GM06990 (cell line): ENCODE measurements around the gene COX7C.
"Not testable (repeated sequence)": the region's sequence is repeated elsewhere in the genome, so short reads cannot be mapped to it uniquely, and the experiment has no call there.

ENCODE experiments used
- DNase-seq: peaks from one replicate; pipeline ENCODE4 v3.0.0-alpha.2; 2011; ENCODE audit not compliant: insufficient read length; ENCODE audit errors: extremely low read depth
- H3K27me3 ChIP-seq: replicated peaks from 2 replicates; pipeline ENCODE4 v1.6.0; 2011; ENCODE audit warnings: low read length; ENCODE audit not compliant: control insufficient read depth, insufficient read depth
- H3K36me3 ChIP-seq: 2 replicates; pipeline ENCODE4 v1.5.1; 2011; ENCODE audit warnings: low read length; ENCODE audit not compliant: control insufficient read depth, insufficient read depth
- H3K4me3 ChIP-seq: replicated peaks from 2 replicates; pipeline ENCODE4 v1.5.1; 2011; ENCODE audit warnings: low read depth, mild to moderate bottlenecking, control low read depth, low read length
- TF ChIP-seq, protein P1 (sequence below): IDR thresholded peaks from 2 replicates; pipeline ENCODE4 v1.5.1; 2011; ENCODE audit warnings: low read length, control low read depth, mild to moderate bottlenecking, inconsistent platforms; ENCODE audit not compliant: insufficient read depth, poor library complexity, severe bottlenecking

Gene COX7C

DNA sequence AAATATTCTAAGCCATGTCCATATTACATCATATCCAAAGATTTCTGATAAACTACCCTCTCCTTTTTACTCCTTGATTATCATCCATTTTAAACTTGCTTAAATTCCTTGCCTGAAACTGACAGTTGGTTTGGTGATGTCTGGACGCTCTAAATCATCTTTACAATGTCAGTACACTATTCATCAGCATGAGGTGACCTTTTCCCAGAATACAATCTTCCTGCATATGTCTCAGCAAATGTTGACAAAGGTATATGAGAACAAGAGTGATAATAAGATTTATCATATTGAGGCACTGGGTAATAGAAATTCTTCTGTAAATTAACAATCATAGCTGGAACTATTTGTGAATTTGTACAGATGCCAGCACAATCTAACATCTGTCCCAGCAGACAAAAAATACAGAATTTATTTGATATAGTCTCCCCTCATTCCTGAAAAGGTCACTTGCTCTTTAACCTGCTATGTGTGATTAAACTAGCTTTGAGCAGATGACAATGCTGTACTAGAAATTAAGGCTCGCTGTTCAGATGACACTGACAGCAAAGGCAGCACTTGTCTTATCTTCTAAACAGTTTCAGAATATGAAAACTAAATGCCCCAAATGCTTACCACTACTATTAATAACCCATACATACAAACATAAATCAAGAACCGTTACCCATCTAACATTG, 32.2 kb downstream of the COX7C start:
- TF ChIP-seq, protein P1, sequence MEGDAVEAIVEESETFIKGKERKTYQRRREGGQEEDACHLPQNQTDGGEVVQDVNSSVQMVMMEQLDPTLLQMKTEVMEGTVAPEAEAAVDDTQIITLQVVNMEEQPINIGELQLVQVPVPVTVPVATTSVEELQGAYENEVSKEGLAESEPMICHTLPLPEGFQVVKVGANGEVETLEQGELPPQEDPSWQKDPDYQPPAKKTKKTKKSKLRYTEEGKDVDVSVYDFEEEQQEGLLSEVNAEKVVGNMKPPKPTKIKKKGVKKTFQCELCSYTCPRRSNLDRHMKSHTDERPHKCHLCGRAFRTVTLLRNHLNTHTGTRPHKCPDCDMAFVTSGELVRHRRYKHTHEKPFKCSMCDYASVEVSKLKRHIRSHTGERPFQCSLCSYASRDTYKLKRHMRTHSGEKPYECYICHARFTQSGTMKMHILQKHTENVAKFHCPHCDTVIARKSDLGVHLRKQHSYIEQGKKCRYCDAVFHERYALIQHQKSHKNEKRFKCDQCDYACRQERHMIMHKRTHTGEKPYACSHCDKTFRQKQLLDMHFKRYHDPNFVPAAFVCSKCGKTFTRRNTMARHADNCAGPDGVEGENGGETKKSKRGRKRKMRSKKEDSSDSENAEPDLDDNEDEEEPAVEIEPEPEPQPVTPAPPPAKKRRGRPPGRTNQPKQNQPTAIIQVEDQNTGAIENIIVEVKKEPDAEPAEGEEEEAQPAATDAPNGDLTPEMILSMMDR = no peak
- DNase-seq = no peak
- H3K36me3 ChIP-seq = no peaks in the 10 kb centered on the region
- H3K27me3 ChIP-seq = no peaks in the 10 kb centered on the region
- no peak overlapping the region for H3K4me3 ChIP-seq

DNA sequence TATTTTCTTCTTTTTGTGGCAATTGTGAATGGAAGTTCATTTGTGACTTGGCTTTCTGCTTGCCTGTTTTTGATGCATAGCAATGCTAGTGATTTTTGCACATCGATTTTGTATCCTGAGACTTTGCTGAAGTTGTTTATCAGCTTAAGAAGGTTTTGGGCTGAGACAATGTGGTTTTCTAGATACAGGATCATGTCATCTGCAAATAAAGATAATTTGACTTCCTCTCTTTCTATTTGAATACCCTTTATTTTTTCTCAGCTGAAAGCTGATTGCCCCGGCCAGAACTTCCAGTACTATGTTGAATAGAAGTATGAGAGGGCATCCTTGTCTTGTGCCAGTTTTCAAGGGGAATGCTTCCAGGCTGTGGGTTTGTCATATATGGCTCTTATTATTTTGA, 43.0 kb downstream of the COX7C start:
- not testable (repeated sequence) for DNase-seq, H3K36me3 ChIP-seq, H3K27me3 ChIP-seq, H3K4me3 ChIP-seq

DNA sequence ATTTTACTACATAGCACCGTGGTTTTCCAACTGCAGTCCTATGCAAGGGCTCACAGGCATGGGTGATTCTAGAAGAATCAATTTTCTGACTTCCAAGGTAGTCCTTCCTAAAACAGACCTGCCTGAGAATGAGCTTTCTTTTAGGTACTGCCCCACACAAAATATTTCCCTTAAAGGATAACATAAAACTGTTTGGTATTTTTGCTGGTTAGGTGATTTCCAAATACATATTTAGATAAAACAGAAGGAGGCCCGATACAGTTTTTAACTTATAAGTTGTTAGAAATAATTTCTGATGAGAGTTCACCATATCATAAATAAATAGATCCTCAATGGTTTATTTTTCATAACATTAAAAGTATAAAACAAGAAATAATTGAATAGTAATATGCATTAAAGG, 46.4 kb downstream of the COX7C start:
- DNase-seq = no peak
- Histone ChIP-seq H3K4me3 (no peak overlapping the region), H3K27me3 (no peaks in the 10 kb centered on the region)

DNA sequence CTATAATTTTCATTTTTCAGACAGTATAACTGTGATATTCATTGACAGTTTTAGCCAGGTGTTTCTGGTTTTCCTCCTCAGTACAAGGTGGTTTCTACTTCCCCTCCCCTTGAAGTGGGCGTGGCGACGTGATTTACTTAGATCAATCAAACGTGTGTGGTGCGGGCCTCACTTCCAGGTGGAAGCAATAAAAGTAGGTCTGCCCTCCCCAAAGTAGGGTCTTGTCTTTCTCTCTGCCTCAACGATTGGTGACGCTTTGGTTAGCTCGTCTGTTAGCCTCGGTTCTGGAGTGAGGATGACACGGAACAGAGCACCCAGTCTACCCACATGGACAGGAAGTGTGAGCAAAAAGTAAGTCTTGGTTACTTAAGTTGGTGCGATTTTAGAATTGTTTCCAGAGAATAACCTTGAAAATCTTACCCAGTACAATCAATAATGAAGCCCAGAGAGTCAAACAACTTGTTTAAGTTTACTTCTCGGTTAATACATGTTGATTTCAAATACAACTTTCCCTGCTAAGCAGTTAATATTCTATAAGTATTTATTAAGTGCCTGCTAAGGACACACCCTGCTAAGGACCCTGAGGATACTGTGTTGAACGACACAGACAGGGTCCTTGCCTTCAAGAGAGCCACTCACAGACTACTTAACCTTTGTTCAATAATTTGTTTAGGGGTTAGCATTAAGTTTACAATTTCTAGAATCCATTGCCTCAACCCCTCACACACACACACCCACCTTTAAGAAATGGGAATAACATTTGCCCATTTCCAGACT, 48.4 kb downstream of the COX7C start:
- no peaks in the 10 kb centered on the region for H3K27me3 ChIP-seq
- DNase-seq = peak; percentile 28
- H3K4me3 ChIP-seq = no peak overlapping the region
- TF ChIP-seq, protein P1 = no peak
- H3K36me3 ChIP-seq = no peaks in the 10 kb centered on the region

More for the DNA sequence above, 46.4 kb downstream of the COX7C start:
- TF ChIP-seq, protein P1 = no peak
- no peaks in the 10 kb centered on the region for H3K36me3 ChIP-seq

DNA sequence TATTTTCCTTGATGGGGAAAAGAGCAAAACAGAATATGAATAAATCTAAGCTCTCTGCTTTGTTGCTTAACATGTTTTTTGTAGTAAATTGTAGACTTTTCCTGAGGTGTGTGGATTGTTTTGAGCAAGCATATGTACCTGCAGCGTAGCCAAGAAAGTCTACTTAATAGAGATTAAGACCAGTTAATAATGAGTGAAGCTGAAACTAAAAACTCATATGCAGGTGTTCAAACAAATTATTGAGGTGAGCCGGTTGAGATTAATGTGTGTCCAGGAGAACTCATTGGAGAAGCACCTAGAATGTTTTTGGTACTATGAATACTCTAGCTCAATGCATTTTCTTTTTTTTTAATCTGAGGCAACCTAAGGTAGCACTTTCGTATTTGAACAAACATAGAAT, 49.2 kb downstream of the COX7C start:
- no peak for DNase-seq
- no peaks in the 10 kb centered on the region for H3K27me3 ChIP-seq
- TF ChIP-seq, protein P1 = no peak
- H3K4me3 ChIP-seq = no peak overlapping the region
- H3K36me3 ChIP-seq = no peaks in the 10 kb centered on the region
